Suppressor macrophage treated with lipopolysaccharide for 1 hour (primary cell): ENCODE results near the gene GRK6.

Experiments
- DNase-seq, 3 donors: peaks; one replicate each; pipeline ENCODE4 v3.0.0-alpha.2; 2020 to 2022

The GRK6 gene

GRCh38 chr5:177426566-177427210 lies at the start of gene GRK6:
Gene GRK6, plus strand, starts transcription at chr5:177426676. Its CDS starts 170 bp downstream, at chr5:177426846.
- DNase-seq = no peak

DNA sequence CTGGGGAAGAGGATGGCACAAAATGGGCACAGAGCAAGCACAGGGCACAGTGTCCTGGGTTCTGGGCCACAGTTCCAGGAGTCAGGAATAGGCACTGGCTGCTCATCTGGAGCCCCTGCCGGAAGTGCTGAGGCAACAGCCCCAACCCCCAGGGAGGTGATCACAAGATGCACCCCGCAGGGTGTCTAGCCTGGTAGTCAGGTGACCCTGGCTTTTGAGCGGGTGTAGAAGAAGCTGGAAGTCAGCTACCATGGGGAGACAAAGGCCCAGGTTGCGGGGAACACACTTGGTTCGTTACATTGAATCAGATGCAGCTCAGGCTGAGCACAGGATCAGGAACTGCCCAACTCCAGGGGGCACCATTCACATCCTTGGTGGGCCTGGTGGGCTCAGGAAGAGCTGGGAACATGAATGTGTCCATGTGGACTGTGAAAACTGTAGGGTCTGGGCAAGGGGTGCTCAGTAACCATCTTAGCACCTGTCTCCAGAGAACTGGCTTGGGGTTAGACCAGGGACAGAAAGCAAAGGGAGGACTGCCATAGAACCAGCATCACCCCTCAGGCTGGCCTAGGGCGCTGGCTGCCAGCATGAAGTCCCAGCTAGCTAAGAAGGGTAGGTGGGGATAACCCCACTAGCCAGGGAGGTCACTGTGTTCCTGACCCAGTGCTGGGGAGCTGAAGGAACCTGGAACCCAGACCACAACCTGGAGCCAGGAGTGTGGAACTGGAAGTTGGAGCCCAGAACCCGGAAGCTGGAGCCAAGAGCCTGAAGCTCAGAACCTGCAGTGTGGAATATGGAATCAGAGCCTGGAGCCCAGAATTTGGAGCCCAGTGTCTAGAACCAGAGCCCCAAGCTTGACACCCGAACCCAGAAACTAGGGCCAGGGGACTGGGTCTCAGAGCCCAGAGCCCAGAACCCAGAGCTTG lies 48.4 kb upstream of the GRK6 start:
- no peak for DNase-seq

- DNase-seq = peak; percentile 43 to 63 (median 62)
Observed at GRCh38 chr5:177378884-177379883, 47.3 kb upstream of the GRK6 start.

DNA sequence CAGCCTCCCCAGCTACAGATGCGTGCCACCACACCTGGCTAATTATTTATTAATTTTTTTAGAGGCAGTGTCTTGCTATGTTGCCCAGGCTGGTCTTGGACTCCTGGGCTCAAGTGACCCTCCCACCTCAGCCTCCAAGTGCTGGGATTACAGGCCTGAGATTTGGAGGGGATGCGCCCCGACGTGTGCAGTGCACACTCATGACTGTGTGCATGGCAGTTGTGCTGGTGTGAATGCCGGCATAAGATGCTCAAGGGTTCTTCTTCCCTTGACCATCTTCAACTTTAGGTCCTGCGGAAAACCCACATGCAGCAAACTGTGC lies 45.7 kb upstream of the GRK6 start:
- no peak for DNase-seq

GRCh38 chr5:177382423-177383029 lies 44.0 kb upstream of the GRK6 start:
- DNase-seq = peak in 2 of 3 donors; percentile 18 to 39

DNA sequence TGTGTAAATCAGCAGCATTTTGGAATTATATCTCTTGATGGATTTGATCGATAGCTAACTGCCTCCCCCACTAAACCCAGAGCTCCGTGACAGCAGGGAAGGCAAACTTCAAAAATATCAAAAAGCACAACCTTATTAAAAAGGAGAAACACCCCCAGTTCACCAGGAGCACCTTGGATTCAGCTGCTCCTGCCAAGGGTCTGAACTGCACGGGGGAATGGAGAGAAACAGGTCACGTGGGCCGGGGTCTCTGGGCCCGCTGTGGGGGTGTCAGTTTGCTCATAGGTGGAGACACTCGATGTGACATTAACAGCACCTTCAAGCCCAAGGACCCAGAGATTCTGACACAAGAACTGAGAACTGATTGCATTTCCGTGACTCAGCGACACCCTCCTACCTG lies 43.3 kb upstream of the GRK6 start:
- no peak for DNase-seq

DNA sequence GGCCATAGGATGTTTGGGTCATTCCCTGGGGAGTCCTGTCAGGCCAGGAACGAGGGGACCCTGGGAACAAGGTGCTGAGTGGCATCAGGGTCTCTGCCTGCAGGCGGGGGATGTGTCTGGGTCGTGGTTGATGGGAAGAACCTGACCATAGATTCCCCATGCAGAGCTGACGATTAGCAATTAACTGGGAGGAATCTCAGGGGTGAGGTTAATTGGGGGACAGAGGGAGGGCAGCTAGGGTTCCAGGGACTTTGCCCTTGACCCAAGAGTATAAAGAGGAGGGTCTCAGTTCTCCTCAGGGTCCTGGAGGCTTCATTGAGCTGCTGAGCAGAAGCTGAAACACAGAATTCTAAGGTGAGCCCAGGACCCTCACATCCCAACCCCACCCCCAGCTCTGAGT lies 42.3 kb upstream of the GRK6 start, which contains the start of gene SLC34A1:
Gene SLC34A1 (plus strand): TSS at position 301 of the 400 bp plus-strand sequence. CDS start 1,308 bp downstream, outside the sequence.
- DNase-seq = no peak

GRCh38 chr5:177385720-177386119 lies 40.8 kb upstream of the GRK6 start:
- no peak for DNase-seq

- no peak for DNase-seq
Observed at GRCh38 chr5:177386542-177386941, 39.9 kb upstream of the GRK6 start.

DNA sequence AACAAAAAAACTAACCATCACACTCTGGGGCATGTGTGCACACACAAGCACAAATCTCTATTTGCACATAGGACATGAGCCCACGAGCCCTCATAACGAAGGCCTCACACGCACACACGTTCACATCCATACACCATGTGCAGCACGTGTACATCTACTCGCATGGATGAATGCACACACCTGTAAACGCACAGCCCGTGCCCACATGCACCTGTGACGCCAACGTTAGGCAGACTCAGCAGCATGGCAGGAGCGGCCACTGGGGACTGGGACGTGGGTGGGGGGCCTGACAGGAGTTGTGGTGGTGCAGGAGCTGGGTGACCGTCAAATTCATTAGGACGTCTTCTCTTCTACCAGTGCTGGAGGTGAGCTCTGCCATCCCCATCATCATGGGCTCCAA lies 39.1 kb upstream of the GRK6 start:
- no peak for DNase-seq

GRCh38 chr5:177388521-177389052 lies 37.9 kb upstream of the GRK6 start:
- DNase-seq = no peak

DNA sequence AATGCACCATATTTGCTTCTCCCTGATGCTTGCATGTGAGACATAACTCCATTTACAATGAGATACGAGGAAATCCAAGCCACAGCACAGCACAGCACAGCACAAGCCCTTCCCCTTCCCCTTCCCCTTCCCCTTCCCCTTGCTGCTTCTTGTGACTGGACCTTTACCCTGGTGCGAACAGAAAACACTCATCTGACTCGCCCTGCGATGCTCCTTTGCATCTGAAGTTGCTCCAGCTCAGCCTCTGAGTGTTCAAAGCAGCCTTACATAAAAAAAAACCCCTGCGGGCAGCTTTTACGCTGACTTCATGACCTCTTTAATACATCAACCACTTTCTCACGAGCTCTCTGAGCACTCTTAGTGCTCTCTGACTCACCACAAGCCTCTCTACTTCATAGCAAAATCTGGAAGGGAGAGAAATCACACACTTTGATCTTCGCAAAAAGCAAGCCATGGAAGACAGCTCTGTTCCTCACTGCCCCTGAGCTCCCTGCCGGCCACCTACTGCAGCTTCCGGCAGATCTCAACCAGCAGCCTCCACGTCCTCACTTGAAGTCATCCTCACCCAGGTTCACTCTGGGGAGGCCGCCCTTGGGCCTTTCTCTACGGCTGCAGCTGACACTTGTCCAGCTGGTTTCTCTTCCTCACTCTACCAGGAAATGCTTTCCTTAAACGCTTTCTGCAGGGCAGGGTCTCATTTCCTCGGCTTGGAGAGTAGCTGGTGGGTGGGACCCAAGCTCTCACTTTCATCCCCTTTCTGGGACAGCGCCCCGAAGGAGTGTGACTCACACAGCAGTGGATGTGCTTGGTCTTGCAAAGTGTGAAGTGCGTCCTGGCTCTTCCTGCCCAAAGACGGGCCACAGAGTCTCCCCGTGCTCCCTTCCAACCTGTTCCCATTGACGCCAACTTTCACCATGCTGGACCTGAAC lies 37.0 kb upstream of the GRK6 start:
- peak; percentile 84 to 97 (median 91) for DNase-seq

GRCh38 chr5:177390363-177391300 lies 35.8 kb upstream of the GRK6 start:
- peak; percentile 86 to 89 (median 88) for DNase-seq

DNA sequence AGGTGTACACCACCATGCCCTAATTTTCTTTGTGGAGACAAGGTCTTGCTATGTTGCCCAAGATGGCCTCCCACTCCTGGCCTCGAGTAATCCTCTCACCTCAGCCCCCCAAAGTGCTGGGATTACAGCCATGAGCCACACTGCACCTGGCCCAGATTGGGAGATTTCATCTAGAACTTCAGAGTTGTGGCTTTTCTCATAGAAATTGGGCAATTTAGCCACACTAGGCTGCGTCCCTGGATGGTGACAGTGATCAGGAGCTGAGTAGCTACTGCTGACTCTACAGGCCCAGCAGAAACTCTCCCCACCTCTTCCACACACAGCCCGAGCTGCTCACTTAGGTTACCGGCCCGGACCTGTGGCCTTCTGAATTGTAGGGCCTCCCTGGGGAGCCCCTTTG lies 33.7 kb upstream of the GRK6 start:
- no peak for DNase-seq

GRCh38 chr5:177393206-177393765 lies 33.2 kb upstream of the GRK6 start:
- DNase-seq = peak; percentile 20 to 26 (median 23)

DNA sequence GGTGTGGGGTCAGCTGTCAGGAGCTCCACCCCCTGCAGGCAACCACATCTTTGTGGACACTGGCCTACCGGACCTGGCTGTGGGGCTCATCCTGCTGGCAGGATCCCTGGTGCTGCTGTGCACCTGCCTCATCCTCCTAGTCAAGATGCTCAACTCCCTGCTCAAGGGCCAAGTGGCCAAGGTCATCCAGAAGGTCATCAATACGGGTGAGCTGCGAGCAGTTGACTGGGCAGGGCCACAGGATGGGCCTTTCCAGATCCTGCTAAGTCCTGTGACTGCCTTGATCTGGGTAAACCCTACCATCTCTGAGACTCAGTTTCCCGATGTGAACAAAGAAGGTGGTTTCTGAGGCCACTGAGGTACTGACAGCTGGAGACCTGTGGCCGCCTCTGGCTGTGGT lies 32.5 kb upstream of the GRK6 start:
- DNase-seq = no peak

DNA sequence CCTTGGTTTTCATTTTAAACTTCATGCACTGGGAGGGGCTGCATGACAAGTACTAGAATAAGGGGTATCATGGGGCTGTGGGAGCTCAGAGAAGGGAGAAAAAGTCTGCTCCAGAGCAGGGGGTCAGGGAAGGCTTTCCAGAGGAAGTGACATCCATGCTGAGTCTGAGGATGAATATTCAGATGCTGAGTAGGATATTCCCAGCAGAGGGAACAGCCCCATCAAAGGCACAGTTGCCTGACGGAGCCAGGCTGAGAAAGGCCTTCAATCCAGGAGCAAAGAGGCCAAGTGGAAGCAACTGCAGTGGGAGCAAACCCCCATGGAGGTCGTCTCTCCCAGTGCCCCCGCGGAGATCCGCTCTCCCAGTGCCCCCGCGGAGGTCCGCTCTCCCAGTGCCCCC lies 30.4 kb upstream of the GRK6 start:
- no peak for DNase-seq

GRCh38 chr5:177396807-177397206 lies 29.7 kb upstream of the GRK6 start:
- DNase-seq = no peak

DNA sequence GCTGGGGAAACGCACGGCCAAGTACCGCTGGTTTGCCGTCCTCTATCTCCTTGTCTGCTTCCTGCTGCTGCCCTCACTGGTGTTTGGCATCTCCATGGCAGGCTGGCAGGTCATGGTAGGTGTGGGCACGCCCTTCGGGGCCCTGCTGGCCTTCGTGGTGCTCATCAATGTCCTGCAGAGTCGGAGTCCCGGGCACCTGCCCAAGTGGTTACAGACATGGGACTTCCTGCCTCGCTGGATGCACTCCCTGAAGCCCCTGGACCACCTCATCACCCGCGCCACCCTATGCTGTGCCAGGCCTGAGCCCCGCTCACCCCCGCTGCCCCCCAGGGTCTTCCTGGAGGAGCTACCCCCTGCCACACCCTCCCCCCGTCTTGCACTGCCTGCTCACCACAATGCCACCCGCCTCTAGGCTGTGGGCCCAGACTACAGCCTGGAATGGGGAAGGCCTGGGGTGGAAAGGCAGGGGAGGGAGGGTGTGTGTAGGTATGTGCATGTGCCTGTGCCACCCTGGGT lies 28.5 kb upstream of the GRK6 start:
- no peak for DNase-seq
